ENCODE results near the gene CCK. TPM values are rescaled to one million over a fixed set of nuclear protein-coding genes. Genes with fewer than 3 reads are reported as not detected.

CCK gene
- total RNA-seq, 1 donor = not detected

GRCh38 chr3:42210726-42211125 lies 55.3 kb downstream of the CCK start:
- DNase-seq (ENCODE audit: low read depth) = no peak
- no peak for TF ChIP-seq CTCF (IDR thresholded peaks at IDR 0.05; ENCODE audit: insufficient read depth, low read depth, low read length)
- no peak overlapping the region for H3K4me3 ChIP-seq (ENCODE audit: low read depth, low read length)

- H3K4me3 ChIP-seq (ENCODE audit: low read depth, low read length) = no peak overlapping the region
- DNase-seq (ENCODE audit: low read depth) = no peak
- no peak for TF ChIP-seq CTCF (IDR thresholded peaks at IDR 0.05; ENCODE audit: insufficient read depth, low read depth, low read length)
Observed at GRCh38 chr3:42209917-42210316, 56.1 kb downstream of the CCK start.

Small RNA genes within 50 kb of the gene (small RNA-seq; reads per million reads assigned to genes)
- not detected for gene RNU4-78P

Other genes with a start within 250 kb of the CCK start
- gene TRAK1, start 174.8 kb downstream of the CCK start, total RNA-seq = 44.5 and 52.2 TPM in 2 replicates
- not detected in 2 replicates for gene LYZL4, start 144.4 kb upstream of the CCK start, total RNA-seq
- 0.32 TPM in 1 of 2 replicates, not detected in the other for gene VIPR1, start 236.5 kb upstream of the CCK start, total RNA-seq

All from fibroblast of villous mesenchyme (primary cell).